Measurements from ENCODE around the gene NBPF20. TPM values are rescaled to one million over a fixed set of nuclear protein-coding genes. Genes with fewer than 3 reads are reported as not detected.
"Not testable (repeated sequence)": the region's sequence is repeated elsewhere in the genome, so short reads cannot be mapped to it uniquely, and the experiment has no call there.

Gene NBPF20
- total and polyA plus RNA-seq, 2 of the 8 experiments (the other 6 are each of a cell fraction or from before 2014, with no cell fraction given): 0.37 to 0.42 TPM

DNA sequence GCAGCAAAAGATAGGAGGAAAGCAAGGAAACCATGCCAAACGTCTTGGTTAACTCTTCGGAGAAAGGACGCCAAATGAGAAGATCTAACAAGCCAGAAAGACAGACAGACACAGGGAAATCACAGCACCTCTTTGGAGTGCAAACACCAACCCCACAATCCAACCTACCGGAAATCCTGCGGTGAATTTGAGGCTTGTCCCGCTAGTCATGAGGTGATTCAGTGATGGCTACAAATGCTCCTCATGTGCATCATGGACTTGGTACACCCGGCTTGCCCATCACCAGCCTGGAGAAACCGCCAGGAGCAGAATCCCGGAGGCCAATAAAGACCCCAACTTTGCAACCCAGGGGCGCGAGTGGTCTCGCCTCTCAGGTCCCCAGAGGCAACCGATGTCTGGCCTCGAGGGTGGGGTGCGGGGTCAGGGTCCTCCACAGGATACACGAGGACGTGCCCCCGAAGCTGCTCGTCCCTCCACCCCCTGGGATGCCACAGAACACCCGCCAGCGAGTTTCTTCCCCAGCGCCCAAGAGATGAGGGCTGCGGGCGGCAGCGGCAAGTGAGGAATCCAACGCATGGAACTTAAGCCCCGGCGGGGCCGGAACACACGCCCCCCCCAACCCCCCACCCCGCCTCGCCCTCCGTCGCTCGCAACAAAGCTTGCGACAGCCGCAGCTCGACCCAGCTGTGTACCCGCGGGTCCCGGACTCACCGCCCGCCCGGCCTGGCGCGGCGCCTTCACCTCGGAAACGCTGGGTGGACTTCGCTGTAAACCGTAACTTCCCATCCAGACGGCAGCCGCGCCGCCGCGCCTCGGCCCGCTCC lies 579 bp downstream of the NBPF20 start:
- CTCF ChIA-PET (ENCODE audit: partially characterized antibody); H2BK20ac ChIP-seq (ENCODE audit: low read length); H3K23me2 ChIP-seq (ENCODE audit: low read depth, low read length); H3K4ac ChIP-seq (replicated peaks; ENCODE audit: insufficient read length, low read depth, low read length); H4K20me1 ChIP-seq (replicated peaks in 1 of 2; ENCODE audit: control insufficient read depth in 1 of 2, insufficient read depth in 2 of 2, low read length in 2 of 2); H4K91ac ChIP-seq (replicated peaks; ENCODE audit: insufficient read length, low read length); H2AK5ac ChIP-seq (ENCODE audit: low read depth, low read length); H3K9me3 ChIP-seq (ENCODE audit: insufficient read depth in 2 of 2, low read depth in 1 of 2, low read length in 1 of 2); H2BK120ac ChIP-seq (replicated peaks; ENCODE audit: low read depth, low read length); H3K56ac ChIP-seq (replicated peaks; ENCODE audit: insufficient read length, low read depth, low read length); H2BK5ac ChIP-seq (ENCODE audit: low read depth, low read length); H2AFZ ChIP-seq (ENCODE audit: low read length); FAIRE-seq; H3K36me3 ChIP-seq (ENCODE audit: control insufficient read depth in 2 of 4, insufficient read depth in 4 of 4, low read length in 3 of 4); H3K4me1 ChIP-seq (replicated peaks in 1 of 4; ENCODE audit: control insufficient read depth in 3 of 4, insufficient read depth in 4 of 4, low read length in 3 of 4); H2BK15ac ChIP-seq (ENCODE audit: low read length); H3K9ac ChIP-seq (replicated peaks in 1 of 4; ENCODE audit: extremely low read depth in 1 of 4, low read depth in 3 of 4, low read length in 3 of 4); H4K5ac ChIP-seq (ENCODE audit: insufficient read length, low read depth, low read length); H2BK12ac ChIP-seq (ENCODE audit: low read depth, low read length); H3K27ac ChIP-seq (ENCODE audit: low read depth, low read length); H3K14ac ChIP-seq (ENCODE audit: insufficient read length); H3K18ac ChIP-seq (ENCODE audit: extremely low read depth, low read length); H4K8ac ChIP-seq (ENCODE audit: extremely low read depth, insufficient read depth, low read length); H3K23ac ChIP-seq (ENCODE audit: insufficient read length); H3K79me2 ChIP-seq (ENCODE audit: control insufficient read depth in 1 of 2, insufficient read depth in 2 of 2, low read length in 2 of 2); H3K79me1 ChIP-seq (ENCODE audit: low read depth, low read length): not testable (repeated sequence)
- Histone ChIP-seq H3K4me2 (ENCODE audit: insufficient read depth in 1 of 2, low read depth in 2 of 2, low read length in 2 of 2) (peak overlapping the region; percentile 39 to 70), H3K27me3 (replicated peaks in 1 of 4; ENCODE audit: control insufficient read depth in 3 of 4, extremely low read depth in 1 of 4, insufficient read depth in 3 of 4, low read length in 3 of 4) (peaks cover 13 to 42% (median 31%) of the 10 kb centered on the region in 4 experiments), H3K4me3 (ENCODE audit: extremely low read depth in 1 of 4, insufficient read depth in 2 of 4, low read depth in 3 of 4, low read length in 4 of 4) (peak overlapping the region; percentile 40 to 64 (median 52))
- TF ChIP-seq SUZ12 (IDR thresholded peaks at IDR 0.05; ENCODE audit: low read length) (peak; percentile 51; the same call in 1 of the 2 replicates), EZH2 (IDR thresholded peaks at IDR 0.05; ENCODE audit: low read depth, low read length, severe bottlenecking) (peak; percentile 72), KDM4A (IDR thresholded peaks at IDR 0.05; ENCODE audit: low read depth, low read length, severe bottlenecking) (peak; percentile 38)
- peak in 1 of 2 experiments; percentile 47 for DNase-seq (ENCODE audit: low read depth in 1 of 2, low spot score in 2 of 2)
- WGBS, 2 experiments (ENCODE audit: extremely low coverage in 1 of 2, insufficient coverage in 1 of 2, insufficient read length in 1 of 2, insufficient replicate concordance in 2 of 2, low coverage in 1 of 2, low lambda C conversion rate in 2 of 2, missing lambda C conversion rate in 1 of 2): 8% methylated on average over 14 of the region's 59 CpGs; no CpG with 5 or more reads in 1 of the 2 experiments
- POLR2A ChIA-PET (ENCODE audit: partially characterized antibody): interaction anchor here (1.4 kb wide), 1 partner anchor 144 kb away, joined by 8 read pairs; no protein-coding TSS in a partner anchor
